NT2/D1 (cell line): ENCODE data around the gene RUVBL1.

Source experiments
- DNase-seq: peaks from one replicate; pipeline ENCODE4 v3.0.0-alpha.2; 2011; ENCODE audit warnings: low read depth, low spot score
- H3K27me3 ChIP-seq: 2 replicates; pipeline ENCODE4 v1.6.0; 2011; ENCODE audit warnings: mild to moderate bottlenecking; ENCODE audit not compliant: insufficient read length, insufficient read depth
- H3K36me3 ChIP-seq: 2 replicates; pipeline ENCODE4 v1.6.1; 2011; ENCODE audit warnings: mild to moderate bottlenecking, low read length, mixed read lengths; ENCODE audit not compliant: insufficient read depth, insufficient read length
- H3K4me1 ChIP-seq: 2 replicates; pipeline ENCODE4 v1.5.1; 2011; ENCODE audit not compliant: insufficient read depth, insufficient read length
- H3K4me3 ChIP-seq: 2 replicates; pipeline ENCODE4 v1.5.1; 2011; ENCODE audit warnings: low read depth; ENCODE audit not compliant: insufficient read length
- H3K9ac ChIP-seq: 2 replicates; pipeline ENCODE4 v1.6.0; 2011; ENCODE audit warnings: low read depth; ENCODE audit not compliant: insufficient read length
- H3K9me3 ChIP-seq: 2 replicates; pipeline ENCODE4 v1.5.1; 2011; ENCODE audit warnings: mild to moderate bottlenecking, low read length; ENCODE audit not compliant: insufficient read depth
- SUZ12 ChIP-seq: IDR thresholded peaks from 2 replicates; pipeline ENCODE4 v1.6.1; 2011; ENCODE audit not compliant: insufficient read length, insufficient read depth; ENCODE audit errors: extremely low read depth
- YY1 ChIP-seq: IDR thresholded peaks from 2 replicates; pipeline ENCODE4 v1.6.1; 2011; ENCODE audit not compliant: insufficient read length, insufficient read depth
- ZNF274 ChIP-seq: IDR thresholded peaks from 2 replicates; pipeline ENCODE4 v1.6.1; 2011; ENCODE audit warnings: mild to moderate bottlenecking, low read depth, low read length

The RUVBL1 gene

GRCh38 chr3:128066676-128067075 lies 56.9 kb downstream of the RUVBL1 start:
- Histone ChIP-seq H3K36me3 (peaks cover 97% of the 10 kb centered on the region), H3K4me1 (peaks cover 5% of the 10 kb centered on the region), H3K9ac (no peak overlapping the region), H3K4me3 (no peak overlapping the region), H3K9me3 (no peaks in the 10 kb centered on the region), H3K27me3 (no peaks in the 10 kb centered on the region)
- no peak for DNase-seq
- TF ChIP-seq ZNF274 = no peak
- no peak for TF ChIP-seq SUZ12
- no peak for TF ChIP-seq YY1

GRCh38 chr3:128066114-128066513 lies 57.5 kb downstream of the RUVBL1 start:
- H3K4me3 ChIP-seq = no peak overlapping the region
- H3K36me3 ChIP-seq = peaks cover 97% of the 10 kb centered on the region
- no peak for TF ChIP-seq YY1
- no peak for TF ChIP-seq SUZ12
- TF ChIP-seq ZNF274 = no peak
- H3K9ac ChIP-seq = no peak overlapping the region
- no peaks in the 10 kb centered on the region for H3K27me3 ChIP-seq
- H3K9me3 ChIP-seq = no peaks in the 10 kb centered on the region
- peaks cover 5% of the 10 kb centered on the region for H3K4me1 ChIP-seq
- no peak for DNase-seq

- Histone ChIP-seq H3K9me3 (no peaks in the 10 kb centered on the region), H3K9ac (no peak overlapping the region), H3K4me1 (peaks cover 5% of the 10 kb centered on the region), H3K27me3 (no peaks in the 10 kb centered on the region), H3K4me3 (no peak overlapping the region), H3K36me3 (peaks cover 97% of the 10 kb centered on the region)
- TF ChIP-seq ZNF274 (no peak), YY1 (no peak), SUZ12 (no peak)
- DNase-seq = no peak
Observed at GRCh38 chr3:128064962-128065361, 58.6 kb downstream of the RUVBL1 start.

- Histone ChIP-seq H3K4me3 (no peak overlapping the region), H3K36me3 (peaks cover 97% of the 10 kb centered on the region), H3K27me3 (no peaks in the 10 kb centered on the region), H3K9me3 (no peaks in the 10 kb centered on the region), H3K9ac (no peak overlapping the region), H3K4me1 (peaks cover 5% of the 10 kb centered on the region)
- DNase-seq = no peak
- no peak for TF ChIP-seq ZNF274
- no peak for TF ChIP-seq SUZ12
- no peak for TF ChIP-seq YY1
Observed at GRCh38 chr3:128063865-128064264, 59.7 kb downstream of the RUVBL1 start.

- no peak for DNase-seq
- Histone ChIP-seq H3K4me1 (no peaks in the 10 kb centered on the region), H3K9me3 (no peaks in the 10 kb centered on the region), H3K27me3 (no peaks in the 10 kb centered on the region), H3K36me3 (peaks cover 94% of the 10 kb centered on the region), H3K4me3 (no peak overlapping the region), H3K9ac (no peak overlapping the region)
- TF ChIP-seq SUZ12 (no peak), YY1 (no peak), ZNF274 (no peak)
Observed at GRCh38 chr3:128062033-128062745, 61.4 kb downstream of the RUVBL1 start.

GRCh38 chr3:128060473-128061381 lies 62.9 kb downstream of the RUVBL1 start:
- no peak overlapping the region for H3K4me3 ChIP-seq
- H3K4me1 ChIP-seq = no peaks in the 10 kb centered on the region
- no peak for DNase-seq
- no peak overlapping the region for H3K9ac ChIP-seq
- peaks cover 94% of the 10 kb centered on the region for H3K36me3 ChIP-seq
- TF ChIP-seq ZNF274 (no peak), SUZ12 (no peak), YY1 (no peak)
- H3K9me3 ChIP-seq = no peaks in the 10 kb centered on the region
- H3K27me3 ChIP-seq = no peaks in the 10 kb centered on the region

- H3K36me3 ChIP-seq = peaks cover 83% of the 10 kb centered on the region
- H3K9ac ChIP-seq = no peak overlapping the region
- H3K9me3 ChIP-seq = no peaks in the 10 kb centered on the region
- no peak overlapping the region for H3K4me3 ChIP-seq
- DNase-seq = no peak
- H3K27me3 ChIP-seq = no peaks in the 10 kb centered on the region
- TF ChIP-seq ZNF274 (no peak), SUZ12 (no peak), YY1 (no peak)
- H3K4me1 ChIP-seq = peaks cover 3% of the 10 kb centered on the region
Observed at GRCh38 chr3:128056258-128056657, 67.4 kb downstream of the RUVBL1 start.
